ENCODE results near the gene RELL2.

The RELL2 gene

GRCh38 chr5:141681695-141682641 is 45.2 kb downstream of the RELL2 start, which contains the start of gene ARAP3 (continued):
- no peak for TF ChIP-seq ATF2 (tag by site-specific recombination; IDR thresholded peaks at IDR 0.05; ENCODE audit: low read depth)
- TF ChIP-seq, protein P1, sequence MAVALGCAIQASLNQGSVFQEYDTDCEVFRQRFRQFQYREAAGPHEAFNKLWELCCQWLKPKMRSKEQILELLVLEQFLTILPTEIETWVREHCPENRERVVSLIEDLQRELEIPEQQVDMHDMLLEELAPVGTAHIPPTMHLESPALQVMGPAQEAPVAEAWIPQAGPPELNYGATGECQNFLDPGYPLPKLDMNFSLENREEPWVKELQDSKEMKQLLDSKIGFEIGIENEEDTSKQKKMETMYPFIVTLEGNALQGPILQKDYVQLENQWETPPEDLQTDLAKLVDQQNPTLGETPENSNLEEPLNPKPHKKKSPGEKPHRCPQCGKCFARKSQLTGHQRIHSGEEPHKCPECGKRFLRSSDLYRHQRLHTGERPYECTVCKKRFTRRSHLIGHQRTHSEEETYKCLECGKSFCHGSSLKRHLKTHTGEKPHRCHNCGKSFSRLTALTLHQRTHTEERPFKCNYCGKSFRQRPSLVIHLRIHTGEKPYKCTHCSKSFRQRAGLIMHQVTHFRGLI (tag by site-specific recombination; IDR thresholded peaks at IDR 0.05) = peak; percentile 81
- no peak for TF ChIP-seq ZNF26 (tag by site-specific recombination; IDR thresholded peaks at IDR 0.05)

GRCh38 chr5:141683596-141684141 is 46.9 kb downstream of the RELL2 start:
- no peaks in the 10 kb centered on the region for H3K9me3 ChIP-seq (ENCODE audit: control insufficient read depth, insufficient read depth, low read depth, low read length)
- ChIA-PET POLR2A (interaction anchor here (0.6 to 0.8 kb wide), 3 partner anchors 47 to 1635 kb away, joined by 3 read pairs; partner anchors contain the start of gene RELL2), CTCF (interaction anchor here (0.7 to 2.9 kb wide), 8 partner anchors 9 to 341 kb away, joined by 3 to 28 read pairs (median 4); no protein-coding TSS in a partner anchor)
- TF ChIP-seq PRDM10 (tag by site-specific recombination; IDR thresholded peaks at IDR 0.05) (peak; percentile 98), ZIC2 (tag by site-specific recombination; IDR thresholded peaks at IDR 0.05) (0 out of 2 replicates have a peak, but pooled peaks have one; percentile 28)
- TF ChIP-seq, protein P2, sequence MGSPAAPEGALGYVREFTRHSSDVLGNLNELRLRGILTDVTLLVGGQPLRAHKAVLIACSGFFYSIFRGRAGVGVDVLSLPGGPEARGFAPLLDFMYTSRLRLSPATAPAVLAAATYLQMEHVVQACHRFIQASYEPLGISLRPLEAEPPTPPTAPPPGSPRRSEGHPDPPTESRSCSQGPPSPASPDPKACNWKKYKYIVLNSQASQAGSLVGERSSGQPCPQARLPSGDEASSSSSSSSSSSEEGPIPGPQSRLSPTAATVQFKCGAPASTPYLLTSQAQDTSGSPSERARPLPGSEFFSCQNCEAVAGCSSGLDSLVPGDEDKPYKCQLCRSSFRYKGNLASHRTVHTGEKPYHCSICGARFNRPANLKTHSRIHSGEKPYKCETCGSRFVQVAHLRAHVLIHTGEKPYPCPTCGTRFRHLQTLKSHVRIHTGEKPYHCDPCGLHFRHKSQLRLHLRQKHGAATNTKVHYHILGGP (tag by site-specific recombination; IDR thresholded peaks at IDR 0.05) = no peak
- no peaks in the 10 kb centered on the region for H3K4me1 ChIP-seq (ENCODE audit: control insufficient read depth, insufficient read depth, low read length)
- H3K27ac ChIP-seq (ENCODE audit: extremely low read depth, low read depth, low read length) = no peak overlapping the region
- no peaks in the 10 kb centered on the region; a peak in 1 of 3 replicates for H3K36me3 ChIP-seq (ENCODE audit: control insufficient read depth in 2 of 2, insufficient read depth in 1 of 2, low read length in 2 of 2)
- H3K4me3 ChIP-seq (ENCODE audit: low read depth, low read length) = no peak overlapping the region

- Histone ChIP-seq H3K4me1 (ENCODE audit: control insufficient read depth, insufficient read depth, low read length) (no peaks in the 10 kb centered on the region), H3K36me3 (ENCODE audit: control insufficient read depth in 2 of 2, insufficient read depth in 1 of 2, low read length in 2 of 2) (no peaks in the 10 kb centered on the region), H3K4me3 (ENCODE audit: low read depth, low read length) (no peak overlapping the region), H3K9me3 (ENCODE audit: control insufficient read depth, insufficient read depth, low read depth, low read length) (no peaks in the 10 kb centered on the region), H3K27ac (ENCODE audit: extremely low read depth, low read depth, low read length) (no peak overlapping the region)
- ChIA-PET CTCF (interaction anchor here (2.9 kb wide), 1 partner anchor 275 kb away, joined by 14 read pairs; no protein-coding TSS in a partner anchor), POLR2A (interaction anchor here (0.8 kb wide), 1 partner anchor 263 kb away, joined by 3 read pairs; no protein-coding TSS in a partner anchor)
- no peak for TF ChIP-seq ZNF701 (tag by site-specific recombination; IDR thresholded peaks at IDR 0.05)
These were observed 48.8 kb downstream of the RELL2 start for GRCh38 chr5:141685591-141685990.

All from HEK293 (cell line).